ENCODE results near the gene TTLL8. TPM values are rescaled to one million over a fixed set of nuclear protein-coding genes. Genes with fewer than 3 reads are reported as not detected.

Gene TTLL8
- total and polyA plus RNA-seq, 2 donors (not counting 3 experiments of a cell fraction or from before 2014, with no cell fraction given): not detected

DNA sequence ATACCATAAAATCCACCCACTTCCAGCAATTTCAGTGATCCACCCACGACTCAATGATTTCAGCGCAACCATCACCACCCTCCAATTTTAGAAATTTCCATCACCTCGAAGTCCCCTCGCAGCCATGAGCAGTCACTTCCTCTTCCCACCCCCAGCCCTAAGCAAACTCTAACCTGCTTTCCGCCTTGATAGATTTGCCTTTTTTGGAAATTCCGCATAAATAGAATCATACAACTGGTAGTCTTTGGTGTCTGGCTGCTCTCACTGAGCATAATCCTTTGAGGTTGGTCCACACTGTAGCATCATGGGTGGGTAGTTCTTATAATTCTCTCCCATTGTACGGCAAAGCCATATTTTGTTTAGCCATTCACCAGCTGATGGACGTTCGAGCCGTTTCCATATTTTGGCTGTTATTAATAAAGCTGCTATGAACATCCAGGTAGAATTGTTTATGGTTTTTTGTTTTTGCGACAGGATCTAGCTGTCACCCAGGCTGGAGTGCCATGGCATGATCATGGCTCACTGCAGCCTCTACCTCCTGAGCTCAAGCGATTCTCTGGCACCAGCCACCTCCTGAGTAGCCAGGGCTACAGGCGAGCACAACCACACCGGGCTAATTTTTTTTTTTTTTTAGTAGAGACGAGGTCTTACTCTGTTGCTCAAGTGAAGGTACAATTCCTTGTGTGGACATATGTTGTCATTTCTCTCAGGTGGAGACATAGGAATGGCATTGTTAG is 81.5 kb downstream of the TTLL8 start:
- Histone ChIP-seq H3K4me1 (ENCODE audit: control insufficient read depth, extremely low read depth, insufficient read depth, low read length) (peaks cover 3% of the 10 kb centered on the region), H3K27ac (ENCODE audit: insufficient read depth, low read depth, low read length) (no peak overlapping the region), H3K36me3 (ENCODE audit: control insufficient read depth in 2 of 2, extremely low read depth in 1 of 2, insufficient read depth in 2 of 2, low read length in 2 of 2) (no peaks in the 10 kb centered on the region), H3K4me2 (ENCODE audit: insufficient read depth, low read length) (no peak overlapping the region), H3K9me3 (replicated peaks; ENCODE audit: control insufficient read depth, insufficient read depth, low read length) (no peaks in the 10 kb centered on the region), H3K27me3 (ENCODE audit: control insufficient read depth in 2 of 2, insufficient read depth in 2 of 2, low read length in 2 of 2) (no peaks in the 10 kb centered on the region), H3K4me3 (replicated peaks in 1 of 3; ENCODE audit: insufficient read depth in 1 of 3, low read depth in 1 of 3, low read length in 3 of 3) (no peak overlapping the region), H3K79me2 (ENCODE audit: control insufficient read depth, insufficient read depth, low read length) (no peaks in the 10 kb centered on the region), H3K9me1 (replicated peaks; ENCODE audit: control insufficient read depth, extremely low read depth, insufficient read depth, low read length) (no peaks in the 10 kb centered on the region), H2AFZ (ENCODE audit: low read depth, low read length) (no peak overlapping the region), H4K20me1 (replicated peaks; ENCODE audit: control insufficient read depth, extremely low read depth, insufficient read depth, low read length) (no peaks in the 10 kb centered on the region), H3K9ac (replicated peaks; ENCODE audit: extremely low read depth, insufficient read depth, low read length) (no peak overlapping the region)
- CTCF ChIA-PET: interaction anchor here (1.0 to 1.7 kb wide), 4 partner anchors 15 to 54 kb away, joined by 3 to 8 read pairs (median 4); no protein-coding TSS in a partner anchor
- TF ChIP-seq, protein P1, sequence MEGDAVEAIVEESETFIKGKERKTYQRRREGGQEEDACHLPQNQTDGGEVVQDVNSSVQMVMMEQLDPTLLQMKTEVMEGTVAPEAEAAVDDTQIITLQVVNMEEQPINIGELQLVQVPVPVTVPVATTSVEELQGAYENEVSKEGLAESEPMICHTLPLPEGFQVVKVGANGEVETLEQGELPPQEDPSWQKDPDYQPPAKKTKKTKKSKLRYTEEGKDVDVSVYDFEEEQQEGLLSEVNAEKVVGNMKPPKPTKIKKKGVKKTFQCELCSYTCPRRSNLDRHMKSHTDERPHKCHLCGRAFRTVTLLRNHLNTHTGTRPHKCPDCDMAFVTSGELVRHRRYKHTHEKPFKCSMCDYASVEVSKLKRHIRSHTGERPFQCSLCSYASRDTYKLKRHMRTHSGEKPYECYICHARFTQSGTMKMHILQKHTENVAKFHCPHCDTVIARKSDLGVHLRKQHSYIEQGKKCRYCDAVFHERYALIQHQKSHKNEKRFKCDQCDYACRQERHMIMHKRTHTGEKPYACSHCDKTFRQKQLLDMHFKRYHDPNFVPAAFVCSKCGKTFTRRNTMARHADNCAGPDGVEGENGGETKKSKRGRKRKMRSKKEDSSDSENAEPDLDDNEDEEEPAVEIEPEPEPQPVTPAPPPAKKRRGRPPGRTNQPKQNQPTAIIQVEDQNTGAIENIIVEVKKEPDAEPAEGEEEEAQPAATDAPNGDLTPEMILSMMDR (IDR thresholded peaks at IDR 0.05; ENCODE audit: extremely low read depth in 1 of 2, insufficient read depth in 1 of 2, low read depth in 1 of 2, low read length in 2 of 2): no peak
- TF ChIP-seq, protein P2, sequence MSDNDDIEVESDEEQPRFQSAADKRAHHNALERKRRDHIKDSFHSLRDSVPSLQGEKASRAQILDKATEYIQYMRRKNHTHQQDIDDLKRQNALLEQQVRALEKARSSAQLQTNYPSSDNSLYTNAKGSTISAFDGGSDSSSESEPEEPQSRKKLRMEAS (IDR thresholded peaks at IDR 0.05; ENCODE audit: insufficient read depth, insufficient read length): no peak
- TF ChIP-seq POLR2AphosphoS5 (IDR thresholded peaks at IDR 0.05; ENCODE audit: insufficient read depth, low read depth, low read length): no peak
- no peak for TF ChIP-seq POLR2A (IDR thresholded peaks at IDR 0.05; ENCODE audit: low read depth, low read length)
- no peak for TF ChIP-seq JUN (IDR thresholded peaks at IDR 0.05; ENCODE audit: borderline replicate concordance, insufficient read depth, insufficient read length, low read depth)
- TF ChIP-seq GATA2 (IDR thresholded peaks at IDR 0.05; ENCODE audit: insufficient read depth, insufficient read length, low read depth, low read length): no peak
- TF ChIP-seq FOS (IDR thresholded peaks at IDR 0.05; ENCODE audit: borderline replicate concordance, insufficient read depth, low read length): no peak
- no peak for TF ChIP-seq MYC (IDR thresholded peaks at IDR 0.05; ENCODE audit: low read depth, low read length)
- TF ChIP-seq EZH2 (IDR thresholded peaks at IDR 0.05; ENCODE audit: borderline replicate concordance, low read depth, low read length, severe bottlenecking): no peak
- no peak for FAIRE-seq
- DNase-seq (ENCODE audit: low read depth, low spot score): no peak
- POLR2A ChIA-PET: no interaction called here
- no TSS peak for BruUV-seq (replicated peaks)
- intact Hi-C loops (cut with micrococcal nuclease): loop anchor here (10.0 kb wide), 1 partner anchor 228 kb away; the partner anchor contains the start of gene SELENOO
- dilution Hi-C loops (cut with MboI; ENCODE audit: extremely low pct_ligation_motif_present, low sequenced_read_pairs): no loop called here
